Measurements from ENCODE around the gene ARMC7.

DNA sequence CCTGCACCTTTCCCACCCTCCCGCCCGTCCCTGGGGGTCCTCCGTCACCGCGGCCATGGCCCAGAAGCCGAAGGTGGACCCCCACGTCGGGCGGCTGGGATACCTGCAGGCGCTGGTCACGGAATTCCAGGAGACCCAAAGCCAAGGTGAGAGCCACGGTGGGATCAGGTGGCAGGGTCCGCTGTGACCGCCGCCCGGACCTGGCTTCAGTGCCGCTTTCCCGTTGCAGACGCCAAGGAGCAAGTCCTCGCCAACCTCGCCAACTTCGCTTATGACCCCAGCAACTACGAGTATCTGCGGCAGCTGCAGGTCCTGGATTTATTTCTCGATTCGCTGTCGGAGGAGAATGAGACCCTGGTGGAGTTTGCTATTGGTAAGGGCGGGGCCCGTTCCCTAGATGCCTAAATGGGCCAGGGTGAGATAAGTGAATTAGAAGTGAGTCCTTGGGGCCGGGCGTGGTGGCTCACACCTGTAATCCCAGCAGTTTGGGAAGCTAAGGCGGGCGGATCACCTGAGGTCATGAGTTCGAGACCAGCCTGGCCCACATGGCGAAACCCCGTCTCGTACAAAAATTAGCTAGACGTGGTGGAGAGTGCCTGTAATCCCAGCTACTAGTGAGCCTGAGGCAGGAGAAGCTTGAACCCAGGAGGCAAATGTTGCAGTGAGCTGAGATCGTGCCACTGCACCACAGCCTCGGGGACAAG, 617 bp downstream of the ARMC7 start:
- no peak for TF ChIP-seq CTCF (IDR thresholded peaks at IDR 0.05; ENCODE audit: poor library complexity, severe bottlenecking)
- no peak for TF ChIP-seq TAF1 (IDR thresholded peaks at IDR 0.05; ENCODE audit: low read depth)
- TF ChIP-seq POLR2AphosphoS5 (IDR thresholded peaks at IDR 0.05), result no peak
- no peak for TF ChIP-seq EZH2 (IDR thresholded peaks at IDR 0.05; ENCODE audit: borderline replicate concordance, insufficient read depth, low read length, poor library complexity, severe bottlenecking)
- no peak for TF ChIP-seq EP300 (conservative IDR thresholded peaks at IDR 0.05; ENCODE audit: poor library complexity, severe bottlenecking)
- TF ChIP-seq RAD21 (conservative IDR thresholded peaks at IDR 0.05), result no peak
- TF ChIP-seq, protein P1, sequence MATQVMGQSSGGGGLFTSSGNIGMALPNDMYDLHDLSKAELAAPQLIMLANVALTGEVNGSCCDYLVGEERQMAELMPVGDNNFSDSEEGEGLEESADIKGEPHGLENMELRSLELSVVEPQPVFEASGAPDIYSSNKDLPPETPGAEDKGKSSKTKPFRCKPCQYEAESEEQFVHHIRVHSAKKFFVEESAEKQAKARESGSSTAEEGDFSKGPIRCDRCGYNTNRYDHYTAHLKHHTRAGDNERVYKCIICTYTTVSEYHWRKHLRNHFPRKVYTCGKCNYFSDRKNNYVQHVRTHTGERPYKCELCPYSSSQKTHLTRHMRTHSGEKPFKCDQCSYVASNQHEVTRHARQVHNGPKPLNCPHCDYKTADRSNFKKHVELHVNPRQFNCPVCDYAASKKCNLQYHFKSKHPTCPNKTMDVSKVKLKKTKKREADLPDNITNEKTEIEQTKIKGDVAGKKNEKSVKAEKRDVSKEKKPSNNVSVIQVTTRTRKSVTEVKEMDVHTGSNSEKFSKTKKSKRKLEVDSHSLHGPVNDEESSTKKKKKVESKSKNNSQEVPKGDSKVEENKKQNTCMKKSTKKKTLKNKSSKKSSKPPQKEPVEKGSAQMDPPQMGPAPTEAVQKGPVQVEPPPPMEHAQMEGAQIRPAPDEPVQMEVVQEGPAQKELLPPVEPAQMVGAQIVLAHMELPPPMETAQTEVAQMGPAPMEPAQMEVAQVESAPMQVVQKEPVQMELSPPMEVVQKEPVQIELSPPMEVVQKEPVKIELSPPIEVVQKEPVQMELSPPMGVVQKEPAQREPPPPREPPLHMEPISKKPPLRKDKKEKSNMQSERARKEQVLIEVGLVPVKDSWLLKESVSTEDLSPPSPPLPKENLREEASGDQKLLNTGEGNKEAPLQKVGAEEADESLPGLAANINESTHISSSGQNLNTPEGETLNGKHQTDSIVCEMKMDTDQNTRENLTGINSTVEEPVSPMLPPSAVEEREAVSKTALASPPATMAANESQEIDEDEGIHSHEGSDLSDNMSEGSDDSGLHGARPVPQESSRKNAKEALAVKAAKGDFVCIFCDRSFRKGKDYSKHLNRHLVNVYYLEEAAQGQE (IDR thresholded peaks at IDR 0.05; ENCODE audit: borderline replicate concordance), result no peak
- no peak for TF ChIP-seq MXI1 (conservative IDR thresholded peaks at IDR 0.05; ENCODE audit: poor library complexity, severe bottlenecking)

All from neural cell (in vitro differentiated cells).